Measurements from ENCODE around the gene PTGER4.
"Not testable (repeated sequence)": the region's sequence is repeated elsewhere in the genome, so short reads cannot be mapped to it uniquely, and the experiment has no call there.

Gene PTGER4

GRCh38 chr5:40689438-40689837 is 9.7 kb downstream of the PTGER4 start:
- peak; percentile 57 for DNase-seq (ENCODE audit: low spot score)

DNA sequence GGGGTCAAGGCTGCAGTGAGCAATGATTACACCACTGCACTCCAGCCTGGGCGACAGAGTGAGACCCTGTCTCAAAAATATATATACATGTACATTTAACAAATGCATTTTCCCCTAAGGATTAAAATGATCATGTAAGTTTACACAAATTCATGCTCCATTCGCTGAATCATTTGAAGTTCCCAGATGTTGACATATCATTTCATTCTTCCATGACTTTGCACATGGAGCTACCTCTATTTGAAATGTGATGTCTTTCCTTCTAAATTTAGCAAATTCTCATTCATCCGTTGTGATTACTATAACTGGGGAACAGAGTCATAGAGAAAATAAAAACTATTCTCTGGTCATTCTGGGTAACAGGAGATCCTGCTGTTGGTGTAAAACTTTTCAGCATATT is 10.6 kb downstream of the PTGER4 start:
- no peak for DNase-seq (ENCODE audit: low spot score)

GRCh38 chr5:40691894-40692293 is 12.2 kb downstream of the PTGER4 start:
- no peak for DNase-seq (ENCODE audit: low spot score)

GRCh38 chr5:40694433-40694832 is 14.7 kb downstream of the PTGER4 start:
- DNase-seq (ENCODE audit: low spot score), result no peak

- no peak for DNase-seq (ENCODE audit: low spot score)
Measured at GRCh38 chr5:40700116-40700782, 20.5 kb downstream of the PTGER4 start.

GRCh38 chr5:40702027-40702426 is 22.3 kb downstream of the PTGER4 start:
- not testable (repeated sequence) for DNase-seq (ENCODE audit: low spot score)

- not testable (repeated sequence) for DNase-seq (ENCODE audit: low spot score)
Measured at GRCh38 chr5:40705484-40705883, 25.8 kb downstream of the PTGER4 start.

GRCh38 chr5:40710575-40710974 is 30.9 kb downstream of the PTGER4 start:
- DNase-seq (ENCODE audit: low spot score), result not testable (repeated sequence)

DNA sequence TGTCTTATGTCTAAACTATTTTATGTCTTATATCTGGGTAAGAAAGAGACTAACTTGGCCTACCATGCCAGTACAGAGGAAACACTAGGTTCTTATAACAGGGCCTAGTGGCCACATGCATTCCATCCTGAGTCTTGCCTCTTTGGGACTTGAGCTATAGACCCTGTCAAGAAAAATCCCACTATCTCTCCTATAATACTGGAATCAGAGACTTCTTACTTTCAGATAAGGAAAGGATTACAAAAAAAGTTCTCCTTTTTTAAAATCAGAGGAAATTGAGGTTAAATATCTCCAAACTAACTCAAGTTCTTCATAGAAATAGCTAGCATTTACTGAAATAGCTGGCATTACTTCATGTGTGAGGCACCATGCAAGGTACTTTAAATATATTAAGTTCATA is 34.3 kb downstream of the PTGER4 start:
- no peak for DNase-seq (ENCODE audit: low spot score)

GRCh38 chr5:40716000-40716399 is 36.3 kb downstream of the PTGER4 start:
- no peak for DNase-seq (ENCODE audit: low spot score)

- DNase-seq (ENCODE audit: low spot score), result no peak
Measured at GRCh38 chr5:40716590-40716989, 36.9 kb downstream of the PTGER4 start.

GRCh38 chr5:40717281-40717680 is 37.6 kb downstream of the PTGER4 start:
- DNase-seq (ENCODE audit: low spot score), result peak; percentile 66

- no peak for DNase-seq (ENCODE audit: low spot score)
Measured at GRCh38 chr5:40720069-40720468, 40.4 kb downstream of the PTGER4 start.

DNA sequence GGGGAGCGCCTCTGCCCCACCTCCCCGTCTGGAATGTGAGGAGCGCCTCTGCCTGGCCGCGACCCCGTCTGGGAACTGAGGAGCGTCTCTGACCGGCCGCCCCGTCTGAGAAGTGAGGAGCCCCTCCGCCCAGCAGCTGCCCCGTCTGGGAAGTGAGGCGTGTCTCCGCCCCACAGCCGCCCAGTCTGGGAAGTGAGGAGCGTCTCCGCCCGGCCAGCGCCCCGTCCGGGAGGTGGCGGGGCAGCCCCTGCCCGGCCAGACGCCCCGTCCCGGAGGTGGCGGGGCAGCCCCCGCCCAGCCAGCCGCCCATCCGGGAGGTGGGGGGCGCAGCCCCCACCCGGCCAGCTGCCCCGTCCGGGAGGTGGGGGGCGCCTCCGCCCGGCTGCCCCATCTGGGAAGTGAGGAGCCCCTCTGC is 42.8 kb downstream of the PTGER4 start:
- DNase-seq (ENCODE audit: low spot score), result not testable (repeated sequence)

DNA sequence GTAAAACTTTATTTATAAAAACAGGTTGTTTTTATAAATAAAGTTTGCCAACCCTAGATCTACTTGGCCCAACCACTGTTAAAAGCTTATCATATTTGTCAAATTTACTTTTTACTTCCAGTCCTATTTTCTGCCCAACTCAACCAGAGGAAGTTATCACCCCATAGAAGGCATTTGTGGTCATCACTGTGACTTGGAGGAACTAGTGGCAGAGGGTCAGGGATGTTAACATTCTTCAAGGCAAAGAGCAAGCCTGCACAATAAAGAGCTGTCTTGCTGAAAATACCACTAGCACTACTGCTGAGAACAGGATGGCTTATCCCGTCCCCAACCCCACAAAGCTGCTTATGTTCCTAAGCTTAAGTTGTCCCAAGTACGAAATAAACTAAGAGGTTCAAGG is 53.7 kb downstream of the PTGER4 start:
- DNase-seq (ENCODE audit: low spot score), result no peak

DNA sequence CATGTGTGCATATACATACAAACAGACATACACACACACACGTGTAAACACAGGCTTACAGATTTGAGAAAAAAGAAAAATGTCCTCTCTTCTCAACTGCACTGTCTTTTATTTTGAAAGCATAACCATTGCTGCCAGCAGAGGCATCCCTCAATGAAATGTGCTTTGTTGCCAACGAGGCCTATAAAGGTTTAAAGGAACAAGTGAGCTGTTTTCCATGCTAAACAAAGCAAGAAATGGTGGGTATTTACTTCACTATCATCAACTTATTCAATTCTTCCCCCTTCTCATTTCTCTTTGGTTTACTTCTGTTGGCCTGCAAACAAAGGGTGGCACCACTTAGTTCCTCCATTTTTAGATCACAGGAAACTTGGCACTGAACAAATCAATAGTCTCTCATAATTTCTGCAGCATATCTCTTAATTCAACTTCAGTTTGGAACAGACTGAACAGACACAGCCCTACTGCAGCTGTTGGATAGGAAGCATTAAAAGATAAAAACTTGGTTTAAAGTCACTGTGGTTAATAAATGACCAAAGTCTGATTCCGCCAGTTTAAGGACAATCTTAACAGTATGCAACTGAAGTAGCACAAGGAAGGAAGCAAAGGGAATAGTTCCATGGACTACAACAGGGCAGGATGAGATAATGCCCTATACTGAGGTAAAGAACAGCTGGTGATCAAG is 54.3 kb downstream of the PTGER4 start:
- no peak for DNase-seq (ENCODE audit: low spot score)

DNA sequence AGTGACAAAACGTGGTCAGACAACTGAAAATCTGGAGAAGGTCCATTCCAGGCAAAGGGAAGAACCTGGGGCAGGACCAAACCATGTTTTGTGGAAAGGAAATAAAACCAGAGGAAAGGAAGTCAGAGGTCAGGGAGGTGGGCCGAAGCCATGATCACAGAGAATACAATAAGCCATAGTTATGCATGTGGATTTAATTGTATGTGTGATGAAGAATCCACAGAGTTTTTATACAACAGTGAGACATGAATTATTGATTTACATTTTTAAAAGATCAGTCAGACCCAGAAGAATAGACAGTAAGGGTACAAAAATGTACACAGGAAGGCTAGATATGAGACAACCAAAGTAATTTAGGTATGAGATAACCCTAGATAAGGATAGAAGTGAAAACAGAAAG is 55.3 kb downstream of the PTGER4 start:
- no peak for DNase-seq (ENCODE audit: low spot score)

DNA sequence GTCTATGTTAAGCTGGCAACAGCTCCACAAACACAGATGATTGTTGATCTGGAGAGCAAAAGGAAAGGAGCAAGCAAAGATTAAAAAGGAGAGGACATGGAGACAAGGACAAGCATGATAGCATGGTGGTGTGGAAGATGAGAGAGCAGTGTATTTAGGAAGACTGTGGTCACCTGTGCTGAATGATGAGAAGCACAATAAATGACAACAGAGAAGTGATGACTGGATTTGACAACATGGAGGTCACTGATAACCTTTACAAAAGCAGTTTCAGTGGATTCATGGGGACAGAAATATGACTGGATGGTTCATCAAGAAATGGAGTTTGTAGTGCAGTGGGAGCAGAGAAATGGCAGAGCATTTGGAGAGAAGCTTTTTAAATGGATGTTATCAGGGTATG is 55.9 kb downstream of the PTGER4 start:
- DNase-seq (ENCODE audit: low spot score), result no peak

DNA sequence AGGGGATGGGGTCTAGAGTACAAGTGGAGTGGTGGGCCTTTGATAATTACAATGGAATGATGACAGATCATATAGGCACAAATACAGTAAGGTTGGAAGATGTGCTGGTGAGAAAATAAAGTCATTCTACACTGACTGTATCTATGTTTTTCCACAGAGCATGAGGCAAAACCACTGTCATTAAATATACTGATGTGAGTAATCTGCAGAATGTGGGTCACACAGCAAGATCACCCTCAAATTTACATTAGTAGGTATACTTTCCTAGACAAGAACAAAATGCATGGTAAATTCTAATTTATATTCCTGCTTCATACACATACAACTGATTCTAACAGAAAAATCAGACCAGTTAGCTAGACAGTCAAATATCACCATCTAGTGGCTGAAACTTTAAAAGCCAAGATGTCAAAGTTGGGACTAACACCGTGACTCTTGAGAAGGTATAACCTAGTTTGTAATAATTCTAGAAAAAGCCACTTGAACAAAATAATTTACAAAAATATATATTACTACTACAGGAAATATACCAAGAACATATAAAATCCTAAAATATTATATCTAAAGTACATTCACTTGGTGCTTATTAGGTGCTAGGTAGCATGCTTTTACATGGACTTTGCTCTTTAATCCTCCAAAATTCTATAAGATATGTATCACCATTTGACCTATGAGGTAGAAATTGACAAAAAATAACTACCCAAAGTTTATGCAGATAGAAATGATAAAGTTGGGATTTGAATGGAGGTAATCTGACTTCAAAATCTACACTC is 56.6 kb downstream of the PTGER4 start:
- peak; percentile 45 for DNase-seq (ENCODE audit: low spot score)

GRCh38 chr5:40738502-40738901 is 58.8 kb downstream of the PTGER4 start:
- DNase-seq (ENCODE audit: low spot score), result no peak
